Liver (tissue), 9 donors: Measurements from ENCODE around the gene DNMT3A. TPM values are rescaled to one million over a fixed set of nuclear protein-coding genes. Genes with fewer than 3 reads are reported as not detected.

Experiments used
- DNase-seq: peaks from one replicate; pipeline ENCODE4 v3.0.0-alpha.2; 2017; ENCODE audit warnings: low spot score
- H3K27ac ChIP-seq, 2 donors: one replicate each; pipeline ENCODE4 v1.7.0; 2013; ENCODE audit warnings: inconsistent platforms in 2 of 2, low read length in 2 of 2, control low read depth in 1 of 2, low read depth in 1 of 2, mild to moderate bottlenecking in 1 of 2
- H3K27me3 ChIP-seq, 4 donors: one replicate each; pipeline versions ENCODE4 v1.6.1 to v1.7.0; 2013; ENCODE audit warnings: low read length in 3 of 4, inconsistent platforms in 1 of 4, mild to moderate bottlenecking in 1 of 4, moderate library complexity in 1 of 4; ENCODE audit not compliant: control insufficient read depth in 4 of 4, insufficient read depth in 4 of 4
- H3K36me3 ChIP-seq, 4 donors: one replicate each; pipeline versions ENCODE4 v1.6.1 to v1.7.0; 2013; ENCODE audit warnings: low read length in 3 of 4, mild to moderate bottlenecking in 3 of 4, low read depth in 1 of 4, moderate library complexity in 1 of 4; ENCODE audit not compliant: control insufficient read depth in 4 of 4, insufficient read depth in 3 of 4
- H3K4me1 ChIP-seq, 4 donors: one replicate each; pipeline versions ENCODE4 v1.6.1 to v1.7.0; 2013; ENCODE audit warnings: low read length in 3 of 4, mild to moderate bottlenecking in 3 of 4, moderate library complexity in 1 of 4; ENCODE audit not compliant: control insufficient read depth in 4 of 4, insufficient read depth in 4 of 4
- H3K4me3 ChIP-seq, 3 donors: one replicate each; pipeline versions ENCODE4 v1.6.1 to v1.7.0; 2013; ENCODE audit warnings: low read length in 3 of 3, control low read depth in 1 of 3, low read depth in 1 of 3, mild to moderate bottlenecking in 1 of 3
- H3K9ac ChIP-seq, 2 donors: one replicate each; pipeline ENCODE4 v1.7.0; 2013; ENCODE audit warnings: low read length in 2 of 2, mild to moderate bottlenecking in 2 of 2, moderate library complexity in 2 of 2, control low read depth in 1 of 2, low read depth in 1 of 2
- H3K9me3 ChIP-seq, 4 donors: one replicate each; pipeline versions ENCODE4 v1.6.1 to v1.7.0; 2013; ENCODE audit warnings: low read length in 3 of 4; ENCODE audit not compliant: control insufficient read depth in 4 of 4
- EGR1 ChIP-seq, 2 donors: IDR thresholded peaks; 2 replicates each; pipeline ENCODE4 v1.6.1; 2016 to 2018; ENCODE audit warnings: antibody characterized with exemption in 2 of 2, low read depth in 2 of 2
- FOXA1 ChIP-seq: IDR thresholded peaks from 2 replicates; pipeline ENCODE4 v1.6.1; 2016; ENCODE audit warnings: antibody characterized with exemption
- FOXA2 ChIP-seq: IDR thresholded peaks from 2 replicates; pipeline ENCODE4 v1.6.1; 2016; ENCODE audit warnings: antibody characterized with exemption
- GABPA ChIP-seq, 2 donors: IDR thresholded peaks in 1 of 2; conservative IDR thresholded peaks in 1 of 2; 2 replicates each; pipeline ENCODE4 v1.6.1; 2016; ENCODE audit warnings: antibody characterized with exemption in 2 of 2, mild to moderate bottlenecking in 1 of 2, moderate library complexity in 1 of 2
- HNF4A ChIP-seq, 2 donors: conservative IDR thresholded peaks; 2 replicates each; pipeline ENCODE4 v1.6.1; 2016; ENCODE audit warnings: antibody characterized with exemption in 2 of 2, mild to moderate bottlenecking in 2 of 2
- HNF4G ChIP-seq: IDR thresholded peaks from 2 replicates; pipeline ENCODE4 v1.6.1; 2016; ENCODE audit warnings: antibody characterized with exemption
- JUND ChIP-seq, 2 donors: IDR thresholded peaks; 2 replicates each; pipeline ENCODE4 v1.6.1; 2016; ENCODE audit warnings: antibody characterized with exemption in 2 of 2
- NR2F2 ChIP-seq: IDR thresholded peaks from 2 replicates; pipeline ENCODE4 v1.6.1; 2016; ENCODE audit warnings: antibody characterized with exemption
- RAD21 ChIP-seq, 2 donors: IDR thresholded peaks; 2 replicates each; pipeline ENCODE4 v1.6.1; 2016; ENCODE audit warnings: antibody characterized with exemption in 2 of 2, mild to moderate bottlenecking in 2 of 2
- RXRA ChIP-seq, 2 donors: IDR thresholded peaks; 2 replicates each; pipeline ENCODE4 v1.6.1; 2017 to 2018; ENCODE audit warnings: antibody characterized with exemption in 2 of 2, mild to moderate bottlenecking in 1 of 2
- SP1 ChIP-seq: IDR thresholded peaks from 2 replicates; pipeline ENCODE4 v1.6.1; 2018; ENCODE audit warnings: antibody characterized with exemption, mild to moderate bottlenecking
- TAF1 ChIP-seq: conservative IDR thresholded peaks from 2 replicates; pipeline ENCODE4 v1.6.1; 2016; ENCODE audit warnings: antibody characterized with exemption, mild to moderate bottlenecking
- YY1 ChIP-seq: IDR thresholded peaks from 2 replicates; pipeline ENCODE4 v1.6.1; 2016; ENCODE audit warnings: antibody characterized with exemption, mild to moderate bottlenecking
- WGBS: extraction: QIAGEN DNeasy Blood & Tissue Kit; methylation state at CpG from one replicate; pipeline ENCODE4 v1.1.7; 2013; 5-methylcytosine and 5-hydroxymethylcytosine counted together
- polyA plus RNA-seq, 2 donors: library from polyadenylated mRNA; stranded (reverse) in 1 of 2; unstranded in 1 of 2; fragments of 200-250 nt in 1 of 2; fragments of >200 nt in 1 of 2; fragmentation: Nextera tagmentation in 1 of 2; extraction: Ambion mirVana in 1 of 2; gene quantifications; one replicate each; pipeline versions ENCODE4 v1.2.1 to v1.2.3, GENCODE V29; 2013 to 2015
- total RNA-seq, 2 donors: library from RNA; depleted of rRNA; stranded (reverse); fragments of >200 nt; gene quantifications; one replicate each; pipeline ENCODE4 v1.2.3, GENCODE V29; 2014
- TF ChIP-seq, protein P1 (sequence below): IDR thresholded peaks from 2 replicates; pipeline ENCODE4 v1.6.1; 2016; ENCODE audit warnings: antibody characterized with exemption
- TF ChIP-seq, protein P2 (sequence below): IDR thresholded peaks from 2 replicates; pipeline ENCODE4 v1.6.1; 2016; ENCODE audit warnings: antibody characterized with exemption
- TF ChIP-seq, protein P3 (sequence below): IDR thresholded peaks from 2 replicates; pipeline ENCODE4 v1.6.1; 2016; ENCODE audit warnings: antibody characterized with exemption
- TF ChIP-seq, protein P4 (sequence below): IDR thresholded peaks from 2 replicates; pipeline ENCODE4 v1.6.1; 2016; ENCODE audit warnings: antibody characterized with exemption, mild to moderate bottlenecking
- TF ChIP-seq, protein P5 (sequence below): fragments of 150-350 bp; IDR thresholded peaks from 2 replicates; pipeline ENCODE4 v1.5.1; 2017; ENCODE audit warnings: improper control_type of control experiment, low read depth, low read length; ENCODE audit not compliant: missing input control
- donor health status: healthy.
- donor health status: healthy.
- donor health status: healthy.
- donor health status: healthy.
- donor health status: healthy.

DNMT3A gene
- total and polyA plus RNA-seq, 4 donors: 3.5 to 24.2 (median 8.1) TPM

DNA sequence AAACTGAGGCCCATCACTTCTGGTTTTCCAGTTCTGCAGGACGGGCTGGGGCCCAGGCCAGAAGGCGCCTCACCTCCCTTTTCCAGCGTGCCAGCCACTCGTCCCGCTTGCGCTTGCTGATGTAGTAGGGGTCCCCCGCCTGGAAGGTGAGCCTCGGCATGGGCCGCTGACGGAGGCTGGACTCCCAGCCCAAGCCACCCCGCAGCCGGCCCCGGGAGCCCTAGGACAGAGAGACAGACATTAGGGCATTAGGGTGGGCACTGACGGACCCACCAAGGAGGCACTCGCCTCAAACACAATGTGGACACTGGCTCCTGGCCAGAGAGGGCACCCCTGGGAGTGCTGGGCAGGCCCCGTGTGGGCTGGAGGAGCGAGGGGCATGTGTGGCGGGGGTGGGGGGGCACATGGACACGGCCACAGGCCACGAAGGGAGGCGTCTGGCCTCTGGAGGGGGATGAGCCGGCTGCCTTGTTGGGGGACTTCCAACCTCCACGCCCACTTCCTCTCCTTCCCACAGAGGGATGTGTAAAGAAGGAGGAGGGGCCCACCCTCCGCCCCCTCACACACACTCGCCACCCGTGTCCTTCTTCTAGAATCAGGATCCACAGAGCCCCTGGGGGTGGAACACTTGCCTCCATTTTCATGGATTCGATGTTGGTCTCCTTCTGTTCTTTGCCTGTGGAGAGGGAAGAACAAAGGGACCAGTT, 66.7 kb downstream of the DNMT3A start:
- Histone ChIP-seq H3K36me3 (peaks cover 2 to 10% (median 5%) of the 10 kb centered on the region in 4 donors), H3K4me3 (no peak overlapping the region), H3K9ac (no peak overlapping the region), H3K9me3 (no peaks in the 10 kb centered on the region), H3K27me3 (no peaks in the 10 kb centered on the region), H3K27ac (peak overlapping the region; percentile 2 to 28), H3K4me1 (no peaks in the 10 kb centered on the region)
- no peak for DNase-seq
- TF ChIP-seq TAF1: no peak
- TF ChIP-seq FOXA2: no peak
- TF ChIP-seq, protein P1, sequence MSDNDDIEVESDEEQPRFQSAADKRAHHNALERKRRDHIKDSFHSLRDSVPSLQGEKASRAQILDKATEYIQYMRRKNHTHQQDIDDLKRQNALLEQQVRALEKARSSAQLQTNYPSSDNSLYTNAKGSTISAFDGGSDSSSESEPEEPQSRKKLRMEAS: no peak
- TF ChIP-seq RXRA (IDR thresholded peaks at IDR 0.05): no peak
- no peak for TF ChIP-seq GABPA (IDR thresholded peaks at IDR 0.05 in 1 of 2, conservative IDR thresholded peaks at IDR 0.05 in 1 of 2)
- no peak for TF ChIP-seq JUND (IDR thresholded peaks at IDR 0.05)
- TF ChIP-seq SP1: no peak
- TF ChIP-seq FOXA1: no peak
- TF ChIP-seq YY1: no peak
- TF ChIP-seq NR2F2: no peak
- TF ChIP-seq HNF4G: no peak
- no peak for TF ChIP-seq RAD21 (IDR thresholded peaks at IDR 0.05)
- no peak for TF ChIP-seq HNF4A (conservative IDR thresholded peaks at IDR 0.05)
- TF ChIP-seq, protein P2, sequence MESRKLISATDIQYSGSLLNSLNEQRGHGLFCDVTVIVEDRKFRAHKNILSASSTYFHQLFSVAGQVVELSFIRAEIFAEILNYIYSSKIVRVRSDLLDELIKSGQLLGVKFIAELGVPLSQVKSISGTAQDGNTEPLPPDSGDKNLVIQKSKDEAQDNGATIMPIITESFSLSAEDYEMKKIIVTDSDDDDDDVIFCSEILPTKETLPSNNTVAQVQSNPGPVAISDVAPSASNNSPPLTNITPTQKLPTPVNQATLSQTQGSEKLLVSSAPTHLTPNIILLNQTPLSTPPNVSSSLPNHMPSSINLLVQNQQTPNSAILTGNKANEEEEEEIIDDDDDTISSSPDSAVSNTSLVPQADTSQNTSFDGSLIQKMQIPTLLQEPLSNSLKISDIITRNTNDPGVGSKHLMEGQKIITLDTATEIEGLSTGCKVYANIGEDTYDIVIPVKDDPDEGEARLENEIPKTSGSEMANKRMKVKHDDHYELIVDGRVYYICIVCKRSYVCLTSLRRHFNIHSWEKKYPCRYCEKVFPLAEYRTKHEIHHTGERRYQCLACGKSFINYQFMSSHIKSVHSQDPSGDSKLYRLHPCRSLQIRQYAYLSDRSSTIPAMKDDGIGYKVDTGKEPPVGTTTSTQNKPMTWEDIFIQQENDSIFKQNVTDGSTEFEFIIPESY: no peak
- TF ChIP-seq, protein P3, sequence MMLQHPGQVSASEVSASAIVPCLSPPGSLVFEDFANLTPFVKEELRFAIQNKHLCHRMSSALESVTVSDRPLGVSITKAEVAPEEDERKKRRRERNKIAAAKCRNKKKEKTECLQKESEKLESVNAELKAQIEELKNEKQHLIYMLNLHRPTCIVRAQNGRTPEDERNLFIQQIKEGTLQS: no peak
- TF ChIP-seq, protein P4, sequence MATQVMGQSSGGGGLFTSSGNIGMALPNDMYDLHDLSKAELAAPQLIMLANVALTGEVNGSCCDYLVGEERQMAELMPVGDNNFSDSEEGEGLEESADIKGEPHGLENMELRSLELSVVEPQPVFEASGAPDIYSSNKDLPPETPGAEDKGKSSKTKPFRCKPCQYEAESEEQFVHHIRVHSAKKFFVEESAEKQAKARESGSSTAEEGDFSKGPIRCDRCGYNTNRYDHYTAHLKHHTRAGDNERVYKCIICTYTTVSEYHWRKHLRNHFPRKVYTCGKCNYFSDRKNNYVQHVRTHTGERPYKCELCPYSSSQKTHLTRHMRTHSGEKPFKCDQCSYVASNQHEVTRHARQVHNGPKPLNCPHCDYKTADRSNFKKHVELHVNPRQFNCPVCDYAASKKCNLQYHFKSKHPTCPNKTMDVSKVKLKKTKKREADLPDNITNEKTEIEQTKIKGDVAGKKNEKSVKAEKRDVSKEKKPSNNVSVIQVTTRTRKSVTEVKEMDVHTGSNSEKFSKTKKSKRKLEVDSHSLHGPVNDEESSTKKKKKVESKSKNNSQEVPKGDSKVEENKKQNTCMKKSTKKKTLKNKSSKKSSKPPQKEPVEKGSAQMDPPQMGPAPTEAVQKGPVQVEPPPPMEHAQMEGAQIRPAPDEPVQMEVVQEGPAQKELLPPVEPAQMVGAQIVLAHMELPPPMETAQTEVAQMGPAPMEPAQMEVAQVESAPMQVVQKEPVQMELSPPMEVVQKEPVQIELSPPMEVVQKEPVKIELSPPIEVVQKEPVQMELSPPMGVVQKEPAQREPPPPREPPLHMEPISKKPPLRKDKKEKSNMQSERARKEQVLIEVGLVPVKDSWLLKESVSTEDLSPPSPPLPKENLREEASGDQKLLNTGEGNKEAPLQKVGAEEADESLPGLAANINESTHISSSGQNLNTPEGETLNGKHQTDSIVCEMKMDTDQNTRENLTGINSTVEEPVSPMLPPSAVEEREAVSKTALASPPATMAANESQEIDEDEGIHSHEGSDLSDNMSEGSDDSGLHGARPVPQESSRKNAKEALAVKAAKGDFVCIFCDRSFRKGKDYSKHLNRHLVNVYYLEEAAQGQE: no peak
- TF ChIP-seq EGR1 (IDR thresholded peaks at IDR 0.05; ENCODE audit: low read depth in 2 of 2): no peak
- TF ChIP-seq, protein P5, sequence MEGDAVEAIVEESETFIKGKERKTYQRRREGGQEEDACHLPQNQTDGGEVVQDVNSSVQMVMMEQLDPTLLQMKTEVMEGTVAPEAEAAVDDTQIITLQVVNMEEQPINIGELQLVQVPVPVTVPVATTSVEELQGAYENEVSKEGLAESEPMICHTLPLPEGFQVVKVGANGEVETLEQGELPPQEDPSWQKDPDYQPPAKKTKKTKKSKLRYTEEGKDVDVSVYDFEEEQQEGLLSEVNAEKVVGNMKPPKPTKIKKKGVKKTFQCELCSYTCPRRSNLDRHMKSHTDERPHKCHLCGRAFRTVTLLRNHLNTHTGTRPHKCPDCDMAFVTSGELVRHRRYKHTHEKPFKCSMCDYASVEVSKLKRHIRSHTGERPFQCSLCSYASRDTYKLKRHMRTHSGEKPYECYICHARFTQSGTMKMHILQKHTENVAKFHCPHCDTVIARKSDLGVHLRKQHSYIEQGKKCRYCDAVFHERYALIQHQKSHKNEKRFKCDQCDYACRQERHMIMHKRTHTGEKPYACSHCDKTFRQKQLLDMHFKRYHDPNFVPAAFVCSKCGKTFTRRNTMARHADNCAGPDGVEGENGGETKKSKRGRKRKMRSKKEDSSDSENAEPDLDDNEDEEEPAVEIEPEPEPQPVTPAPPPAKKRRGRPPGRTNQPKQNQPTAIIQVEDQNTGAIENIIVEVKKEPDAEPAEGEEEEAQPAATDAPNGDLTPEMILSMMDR: no peak
- WGBS: 82% methylated on average over 27 of the region's 27 CpGs
